Measurements from ENCODE around the gene OGFOD3. TPM values are rescaled to one million over a fixed set of nuclear protein-coding genes. Genes with fewer than 3 reads are reported as not detected.
A peak's percentile ranks its signal among the peaks of the same experiment; 100 is the strongest.

OGFOD3 gene
- total RNA-seq, 1 donor: 25.3 TPM

DNA sequence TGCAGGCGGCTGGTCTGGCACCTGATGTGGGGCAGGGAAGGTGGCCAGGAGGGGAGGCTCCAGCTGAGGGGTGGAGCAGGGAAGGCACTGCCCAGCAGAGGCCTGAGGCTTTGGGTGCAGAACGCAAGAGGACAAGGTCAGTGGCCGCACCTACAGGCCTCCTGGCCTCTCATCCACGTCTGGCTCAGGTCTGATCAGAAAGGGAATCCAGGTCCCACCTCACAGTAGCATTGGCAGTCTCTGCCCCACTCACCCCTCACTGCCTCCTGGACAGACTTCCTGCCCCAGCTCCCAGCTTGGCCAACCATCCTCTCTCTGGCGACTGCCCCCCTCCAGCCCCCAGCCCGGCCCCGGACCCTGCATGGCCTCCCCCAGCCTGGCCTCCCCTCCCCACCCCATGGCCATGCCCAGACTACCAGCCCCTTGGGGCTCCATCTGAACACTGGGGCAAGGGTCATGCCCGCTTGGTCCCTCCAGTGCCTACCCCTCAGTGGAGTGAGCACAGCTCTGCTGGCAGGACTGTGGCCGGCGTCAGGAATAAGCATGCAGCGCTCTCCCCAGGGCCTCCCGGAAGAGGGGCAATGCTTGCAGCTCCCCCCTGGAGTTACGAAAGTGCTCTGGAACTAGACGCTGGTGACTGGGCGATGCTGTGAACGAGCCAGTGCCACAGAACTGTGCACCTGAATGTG, 42.2 kb downstream of the OGFOD3 start:
- peaks cover 59% of the 10 kb centered on the region for H3K27me3 ChIP-seq (ENCODE audit: insufficient read depth, low read length)
- H3K9me3 ChIP-seq (ENCODE audit: low read depth, low read length): no peaks in the 10 kb centered on the region
- no peak for TF ChIP-seq CTCF (IDR thresholded peaks at IDR 0.05; ENCODE audit: extremely low read depth, low read depth, low read length)
- no peaks in the 10 kb centered on the region for H3K36me3 ChIP-seq (ENCODE audit: insufficient read depth, low read length)
- H3K27ac ChIP-seq (ENCODE audit: low read depth, low read length): no peak overlapping the region
- H2AFZ ChIP-seq (ENCODE audit: low read length): no peak overlapping the region
- no peak overlapping the region for H3K4me2 ChIP-seq (ENCODE audit: insufficient read depth, low read length)
- no peaks in the 10 kb centered on the region for H4K20me1 ChIP-seq (ENCODE audit: insufficient read depth, low read length)
- DNase-seq (ENCODE audit: insufficient read length, low spot score, missing footprints): peak; percentile 81
- no peak overlapping the region for H3K4me3 ChIP-seq (ENCODE audit: insufficient read depth, low read length)
- H3K4me1 ChIP-seq (ENCODE audit: insufficient read depth, low read length): no peaks in the 10 kb centered on the region
- no peaks in the 10 kb centered on the region for H3K79me2 ChIP-seq (ENCODE audit: insufficient read depth, low read length)

- H3K27me3 ChIP-seq (ENCODE audit: insufficient read depth, low read length): peaks cover 65% of the 10 kb centered on the region
- no peak overlapping the region for H2AFZ ChIP-seq (ENCODE audit: low read length)
- no peak overlapping the region for H3K4me2 ChIP-seq (ENCODE audit: insufficient read depth, low read length)
- H3K27ac ChIP-seq (ENCODE audit: low read depth, low read length): no peak overlapping the region
- peak; percentile 74 for DNase-seq (ENCODE audit: insufficient read length, low spot score, missing footprints)
- H3K9me3 ChIP-seq (ENCODE audit: low read depth, low read length): no peaks in the 10 kb centered on the region
- no peak for TF ChIP-seq CTCF (IDR thresholded peaks at IDR 0.05; ENCODE audit: extremely low read depth, low read depth, low read length)
- H3K79me2 ChIP-seq (ENCODE audit: insufficient read depth, low read length): no peaks in the 10 kb centered on the region
- no peaks in the 10 kb centered on the region for H4K20me1 ChIP-seq (ENCODE audit: insufficient read depth, low read length)
- H3K36me3 ChIP-seq (ENCODE audit: insufficient read depth, low read length): no peaks in the 10 kb centered on the region
- H3K4me1 ChIP-seq (ENCODE audit: insufficient read depth, low read length): no peaks in the 10 kb centered on the region
- no peak overlapping the region for H3K4me3 ChIP-seq (ENCODE audit: insufficient read depth, low read length)
These were observed 42.9 kb downstream of the OGFOD3 start for GRCh38 chr17:82375359-82376041.

DNA sequence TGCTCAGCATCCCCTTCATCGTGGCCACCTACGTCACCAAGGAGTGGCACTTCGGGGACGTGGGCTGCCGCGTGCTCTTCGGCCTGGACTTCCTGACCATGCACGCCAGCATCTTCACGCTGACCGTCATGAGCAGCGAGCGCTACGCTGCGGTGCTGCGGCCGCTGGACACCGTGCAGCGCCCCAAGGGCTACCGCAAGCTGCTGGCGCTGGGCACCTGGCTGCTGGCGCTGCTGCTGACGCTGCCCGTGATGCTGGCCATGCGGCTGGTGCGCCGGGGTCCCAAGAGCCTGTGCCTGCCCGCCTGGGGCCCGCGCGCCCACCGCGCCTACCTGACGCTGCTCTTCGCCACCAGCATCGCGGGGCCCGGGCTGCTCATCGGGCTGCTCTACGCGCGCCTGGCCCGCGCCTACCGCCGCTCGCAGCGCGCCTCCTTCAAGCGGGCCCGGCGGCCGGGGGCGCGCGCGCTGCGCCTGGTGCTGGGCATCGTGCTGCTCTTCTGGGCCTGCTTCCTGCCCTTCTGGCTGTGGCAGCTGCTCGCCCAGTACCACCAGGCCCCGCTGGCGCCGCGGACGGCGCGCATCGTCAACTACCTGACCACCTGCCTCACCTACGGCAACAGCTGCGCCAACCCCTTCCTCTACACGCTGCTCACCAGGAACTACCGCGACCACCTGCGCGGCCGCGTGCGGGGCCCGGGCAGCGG, 43.6 kb downstream of the OGFOD3 start:
- peak; percentile 81 for DNase-seq (ENCODE audit: insufficient read length, low spot score, missing footprints)
- Histone ChIP-seq H3K27ac (ENCODE audit: low read depth, low read length) (no peak overlapping the region), H3K27me3 (ENCODE audit: insufficient read depth, low read length) (peaks cover 68% of the 10 kb centered on the region), H3K4me2 (ENCODE audit: insufficient read depth, low read length) (no peak overlapping the region), H3K36me3 (ENCODE audit: insufficient read depth, low read length) (no peaks in the 10 kb centered on the region), H3K79me2 (ENCODE audit: insufficient read depth, low read length) (no peaks in the 10 kb centered on the region), H3K9me3 (ENCODE audit: low read depth, low read length) (no peaks in the 10 kb centered on the region), H3K4me3 (ENCODE audit: insufficient read depth, low read length) (no peak overlapping the region), H2AFZ (ENCODE audit: low read length) (no peak overlapping the region), H3K4me1 (ENCODE audit: insufficient read depth, low read length) (no peaks in the 10 kb centered on the region), H4K20me1 (ENCODE audit: insufficient read depth, low read length) (no peaks in the 10 kb centered on the region)
- TF ChIP-seq CTCF (IDR thresholded peaks at IDR 0.05; ENCODE audit: extremely low read depth, low read depth, low read length): no peak

All from osteoblast (primary cell).